HepG2 (cell line): Measurements from ENCODE around the gene KDM7A. TPM values are rescaled to one million over a fixed set of nuclear protein-coding genes. Genes with fewer than 3 reads are reported as not detected.

Experiments used
- AGO2 ChIP-seq: fragments of 200-400 bp; formaldehyde crosslinking; optimal IDR thresholded peaks from 2 replicates; pipeline ENCODE3; 2017; ENCODE audit warnings: mild to moderate bottlenecking, low read depth, low read length, moderate library complexity
- ARHGAP35 ChIP-seq: sonication (generic); formaldehyde crosslinking; IDR thresholded peaks from 2 replicates; pipeline ENCODE4 v1.9.0; 2022; ENCODE audit warnings: mild to moderate bottlenecking, inconsistent platforms, moderate library complexity, missing genetic modification reagents, borderline replicate concordance
- ARID2 ChIP-seq: sonication (generic); formaldehyde crosslinking; IDR thresholded peaks from 2 replicates; pipeline ENCODE4 v1.8.1; 2022; ENCODE audit warnings: mild to moderate bottlenecking, missing genetic modification reagents, borderline replicate concordance
- ATF5 ChIP-seq: sonication (generic); formaldehyde crosslinking; IDR thresholded peaks from 2 replicates; pipeline ENCODE4 v1.4.0; 2020; ENCODE audit warnings: mild to moderate bottlenecking, low read depth, missing genetic modification reagents
- CHCHD3 ChIP-seq: sonication (generic); formaldehyde crosslinking; IDR thresholded peaks from 2 replicates; pipeline ENCODE4 v1.8.0; 2022; ENCODE audit warnings: mild to moderate bottlenecking, missing genetic modification reagents, moderate library complexity
- IRF2 ChIP-seq: IDR thresholded peaks from 2 replicates; pipeline ENCODE4 v1.6.1; 2018; ENCODE audit warnings: missing genetic modification reagents, missing compliant biosample characterization
- KLF6 ChIP-seq: IDR thresholded peaks from 2 replicates; pipeline ENCODE4 v1.8.0; 2016; ENCODE audit warnings: missing biosample characterization, missing genetic modification reagents
- SMAD9 ChIP-seq: sonication (generic); formaldehyde crosslinking; IDR thresholded peaks from 2 replicates; pipeline ENCODE4 v1.5.1; 2020; ENCODE audit warnings: mild to moderate bottlenecking, missing genetic modification reagents
- SRSF9 ChIP-seq: fragments of 200-400 bp; formaldehyde crosslinking; IDR thresholded peaks from 2 replicates; pipeline ENCODE4 v1.6.1; 2018; ENCODE audit warnings: borderline replicate concordance, mild to moderate bottlenecking, low read depth, low read length; ENCODE audit not compliant: insufficient read depth, poor library complexity, severe bottlenecking
- STAT5B ChIP-seq: sonication (generic); formaldehyde crosslinking; IDR thresholded peaks from 2 replicates; pipeline ENCODE4 v1.4.0; 2020; ENCODE audit warnings: missing genetic modification reagents
- TBP ChIP-seq: sonication (generic); formaldehyde crosslinking; IDR thresholded peaks from 2 replicates; pipeline ENCODE4 v1.5.0; 2020; ENCODE audit warnings: missing genetic modification reagents
- XRCC5 ChIP-seq: fragments of 200-400 bp; formaldehyde crosslinking; optimal IDR thresholded peaks from 2 replicates; pipeline ENCODE3; 2017; ENCODE audit warnings: mild to moderate bottlenecking, low read length
- ZFP36L2 ChIP-seq: sonication (generic); formaldehyde crosslinking; IDR thresholded peaks from 2 replicates; pipeline ENCODE4 v1.4.0; 2020; ENCODE audit warnings: missing genetic modification reagents
- ZNF431 ChIP-seq: sonication (generic); formaldehyde crosslinking; IDR thresholded peaks from 2 replicates; pipeline ENCODE4 v1.9.0; 2022; ENCODE audit warnings: missing genetic modification reagents, low read depth, mild to moderate bottlenecking, borderline replicate concordance
- ZNF432 ChIP-seq: sonication (generic); formaldehyde crosslinking; IDR thresholded peaks from 2 replicates; pipeline ENCODE4 v1.5.0; 2020; ENCODE audit warnings: missing genetic modification reagents, mild to moderate bottlenecking, borderline replicate concordance
- ZNF513 ChIP-seq: sonication (generic); formaldehyde crosslinking; conservative IDR thresholded peaks from 2 replicates; pipeline ENCODE4 v1.5.0; 2020; ENCODE audit warnings: missing genetic modification reagents
- ZNF546 ChIP-seq: sonication (generic); formaldehyde crosslinking; conservative IDR thresholded peaks from 2 replicates; pipeline ENCODE4 v1.8.1; 2023; ENCODE audit warnings: mild to moderate bottlenecking, missing genetic modification reagents
- ZNF766 ChIP-seq: sonication (generic); formaldehyde crosslinking; IDR thresholded peaks from 2 replicates; pipeline ENCODE4 v1.5.0; 2020; ENCODE audit warnings: missing genetic modification reagents, borderline replicate concordance
- ZXDC ChIP-seq: sonication (generic); formaldehyde crosslinking; IDR thresholded peaks from 2 replicates; pipeline ENCODE4 v1.5.0; 2020; ENCODE audit warnings: mild to moderate bottlenecking, missing genetic modification reagents
- polyA plus RNA-seq, 8 experiments: library from polyadenylated mRNA; depleted of rRNA in 3 of 8; stranded (reverse) in 7 of 8; unstranded in 1 of 8; fragments of >200 nt; fragmentation: Illumina TruSeq in 4 of 8; extraction: Trizol in 4 of 8; gene quantifications; 2 replicates each; pipeline versions ENCODE4 v1.2.1 to v1.2.3, GENCODE V29; 2011 to 2016; ENCODE audit warnings: low read depth in 4 of 8, missing spikeins in 1 of 8, mixed read lengths in 1 of 8; ENCODE audit not compliant: insufficient read depth in 1 of 8
- total RNA-seq, 5 experiments: library from RNA; depleted of rRNA; stranded (reverse); fragments of >200 nt; fragmentation: Illumina TruSeq; extraction: Trizol; gene quantifications; 2 replicates each; pipeline ENCODE4 v1.2.3, GENCODE V29; 2016; ENCODE audit warnings: low read depth in 1 of 5
- TF ChIP-seq, protein P1 (sequence below): sonication (generic); formaldehyde crosslinking; IDR thresholded peaks from 2 replicates; pipeline ENCODE4 v1.4.0; 2020; ENCODE audit warnings: mild to moderate bottlenecking, missing genetic modification reagents

KDM7A gene
- total and polyA plus RNA-seq, 2 of the 13 experiments (the other 11 are each of a cell fraction or from before 2014, with no cell fraction given): 10.8 to 16.8 TPM

GRCh38 chr7:140062528-140063299, 114.1 kb downstream of the KDM7A start, which contains the start of gene PARP12 (continued):
- TF ChIP-seq ZNF766 (CRISPR knock-in tag): no peak; the same call in 1 of the 2 replicates
- TF ChIP-seq ARHGAP35 (CRISPR knock-in tag): no peak; the same call in 1 of the 2 replicates
- no peak for TF ChIP-seq CHCHD3
- TF ChIP-seq AGO2: no peak
- TF ChIP-seq, protein P1, sequence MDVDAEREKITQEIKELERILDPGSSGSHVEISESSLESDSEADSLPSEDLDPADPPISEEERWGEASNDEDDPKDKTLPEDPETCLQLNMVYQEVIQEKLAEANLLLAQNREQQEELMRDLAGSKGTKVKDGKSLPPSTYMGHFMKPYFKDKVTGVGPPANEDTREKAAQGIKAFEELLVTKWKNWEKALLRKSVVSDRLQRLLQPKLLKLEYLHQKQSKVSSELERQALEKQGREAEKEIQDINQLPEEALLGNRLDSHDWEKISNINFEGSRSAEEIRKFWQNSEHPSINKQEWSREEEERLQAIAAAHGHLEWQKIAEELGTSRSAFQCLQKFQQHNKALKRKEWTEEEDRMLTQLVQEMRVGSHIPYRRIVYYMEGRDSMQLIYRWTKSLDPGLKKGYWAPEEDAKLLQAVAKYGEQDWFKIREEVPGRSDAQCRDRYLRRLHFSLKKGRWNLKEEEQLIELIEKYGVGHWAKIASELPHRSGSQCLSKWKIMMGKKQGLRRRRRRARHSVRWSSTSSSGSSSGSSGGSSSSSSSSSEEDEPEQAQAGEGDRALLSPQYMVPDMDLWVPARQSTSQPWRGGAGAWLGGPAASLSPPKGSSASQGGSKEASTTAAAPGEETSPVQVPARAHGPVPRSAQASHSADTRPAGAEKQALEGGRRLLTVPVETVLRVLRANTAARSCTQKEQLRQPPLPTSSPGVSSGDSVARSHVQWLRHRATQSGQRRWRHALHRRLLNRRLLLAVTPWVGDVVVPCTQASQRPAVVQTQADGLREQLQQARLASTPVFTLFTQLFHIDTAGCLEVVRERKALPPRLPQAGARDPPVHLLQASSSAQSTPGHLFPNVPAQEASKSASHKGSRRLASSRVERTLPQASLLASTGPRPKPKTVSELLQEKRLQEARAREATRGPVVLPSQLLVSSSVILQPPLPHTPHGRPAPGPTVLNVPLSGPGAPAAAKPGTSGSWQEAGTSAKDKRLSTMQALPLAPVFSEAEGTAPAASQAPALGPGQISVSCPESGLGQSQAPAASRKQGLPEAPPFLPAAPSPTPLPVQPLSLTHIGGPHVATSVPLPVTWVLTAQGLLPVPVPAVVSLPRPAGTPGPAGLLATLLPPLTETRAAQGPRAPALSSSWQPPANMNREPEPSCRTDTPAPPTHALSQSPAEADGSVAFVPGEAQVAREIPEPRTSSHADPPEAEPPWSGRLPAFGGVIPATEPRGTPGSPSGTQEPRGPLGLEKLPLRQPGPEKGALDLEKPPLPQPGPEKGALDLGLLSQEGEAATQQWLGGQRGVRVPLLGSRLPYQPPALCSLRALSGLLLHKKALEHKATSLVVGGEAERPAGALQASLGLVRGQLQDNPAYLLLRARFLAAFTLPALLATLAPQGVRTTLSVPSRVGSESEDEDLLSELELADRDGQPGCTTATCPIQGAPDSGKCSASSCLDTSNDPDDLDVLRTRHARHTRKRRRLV (CRISPR knock-in tag): no peak
- no peak for TF ChIP-seq ATF5 (CRISPR knock-in tag)
- TF ChIP-seq ARID2 (CRISPR knock-in tag): no peak
- peak; percentile 46; the same call in 1 of the 2 replicates for TF ChIP-seq ZNF431 (CRISPR knock-in tag)
- no peak for TF ChIP-seq SRSF9
- peak; percentile 100 for TF ChIP-seq IRF2 (CRISPR knock-in tag)
- TF ChIP-seq KLF6 (CRISPR knock-in tag): no peak
- no peak for TF ChIP-seq ZNF513 (CRISPR knock-in tag)
- TF ChIP-seq SMAD9 (CRISPR knock-in tag): no peak
- no peak for TF ChIP-seq STAT5B (CRISPR knock-in tag)
- peak; percentile 35 for TF ChIP-seq XRCC5
- no peak for TF ChIP-seq ZFP36L2 (CRISPR knock-in tag)
- no peak for TF ChIP-seq TBP (CRISPR knock-in tag)
- no peak for TF ChIP-seq ZXDC
- TF ChIP-seq ZNF432 (CRISPR knock-in tag): no peak
- TF ChIP-seq ZNF546 (CRISPR knock-in tag): no peak
